Stimulated activated naive CD8-positive, alpha-beta T cell treated with anti-CD3 and anti-CD28 coated beads, Interleukin-15, amount 100 ng/mL, for 72 hours (primary cell): ENCODE results near the gene LZTFL1.

Source experiments
- ATAC-seq: fragments of 150-1000 bp; cut with Tn5 transposase; 2 replicates; pipeline ENCODE4 v1.10.0; 2021; ENCODE audit warnings: mild to moderate bottlenecking, moderate library complexity
- DNase-seq, 2 donors: peaks; one replicate each; pipeline ENCODE4 v3.0.0; 2021 to 2022
- H3K27ac Mint-ChIP-seq, 2 donors: one replicate each; pipeline ENCODE4 v1.8.0; 2022; ENCODE audit warnings: mild to moderate bottlenecking in 2 of 2, mixed read lengths in 2 of 2, moderate library complexity in 2 of 2
- H3K27me3 Mint-ChIP-seq: one replicate; pipeline ENCODE4 v1.8.0; 2022; ENCODE audit warnings: mixed read lengths
- H3K4me1 Mint-ChIP-seq: one replicate; pipeline ENCODE4 v1.8.0; 2022; ENCODE audit warnings: mild to moderate bottlenecking, mixed read lengths
- H3K4me3 Mint-ChIP-seq, 2 donors: one replicate each; pipeline ENCODE4 v1.8.0; 2022; ENCODE audit warnings: mild to moderate bottlenecking in 2 of 2, mixed read lengths in 2 of 2, moderate library complexity in 1 of 2
- H3K9me3 Mint-ChIP-seq, 2 donors: one replicate each; pipeline ENCODE4 v1.8.0; 2022; ENCODE audit warnings: mixed read lengths in 2 of 2

Gene LZTFL1

GRCh38 chr3:45789235-45789812 is 52.6 kb downstream of the LZTFL1 start:
- ATAC-seq (no peak), DNase-seq (no peak)
- peaks cover 46% of the 10 kb centered on the region for H3K27me3 Mint-ChIP-seq
- no peak overlapping the region for H3K4me3 Mint-ChIP-seq
- no peak overlapping the region for H3K27ac Mint-ChIP-seq
- no peaks in the 10 kb centered on the region for H3K4me1 Mint-ChIP-seq
- peaks cover 14 to 27% of the 10 kb centered on the region in 2 donors for H3K9me3 Mint-ChIP-seq

DNA sequence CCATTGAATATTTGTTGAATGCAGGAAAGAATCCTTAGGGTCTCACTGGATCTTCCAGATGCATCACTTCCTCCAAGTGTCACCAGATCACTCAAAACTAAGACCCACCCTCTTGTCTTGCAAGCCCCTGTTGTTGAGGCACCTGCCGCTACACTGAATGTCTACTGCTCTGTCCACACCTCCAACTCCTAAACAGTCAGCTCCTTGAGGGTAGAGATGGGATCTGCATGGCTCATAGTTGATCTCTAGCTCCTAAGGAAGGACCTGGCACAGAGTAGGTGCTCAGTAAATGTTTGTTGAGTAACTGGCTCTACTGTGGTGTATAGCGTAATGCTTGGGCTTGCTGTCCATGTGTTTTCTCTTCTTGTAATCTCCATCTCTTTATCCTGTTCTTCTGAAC is 54.4 kb downstream of the LZTFL1 start:
- peaks cover 14 to 27% of the 10 kb centered on the region in 2 donors for H3K9me3 Mint-ChIP-seq
- no peak for ATAC-seq

GRCh38 chr3:45786801-45787495 is 55.0 kb downstream of the LZTFL1 start:
- peaks cover 14 to 27% of the 10 kb centered on the region in 2 donors for H3K9me3 Mint-ChIP-seq
- ATAC-seq (no peak), DNase-seq (no peak)
- H3K27ac Mint-ChIP-seq: peak overlapping the region in 1 of 2 donors; percentile 66
- H3K4me1 Mint-ChIP-seq: no peaks in the 10 kb centered on the region
- peaks cover 36% of the 10 kb centered on the region for H3K27me3 Mint-ChIP-seq
- no peak overlapping the region for H3K4me3 Mint-ChIP-seq

More for the DNA sequence above, 54.4 kb downstream of the LZTFL1 start:
- no peak for DNase-seq
- Mint-ChIP-seq H3K27ac (no peak overlapping the region), H3K4me3 (no peak overlapping the region), H3K27me3 (peaks cover 36% of the 10 kb centered on the region), H3K4me1 (no peaks in the 10 kb centered on the region)

- DNase-seq (no peak), ATAC-seq (no peak)
- peaks cover 23% of the 10 kb centered on the region for H3K27me3 Mint-ChIP-seq
- H3K27ac Mint-ChIP-seq: no peak overlapping the region
- no peaks in the 10 kb centered on the region for H3K4me1 Mint-ChIP-seq
- no peak overlapping the region for H3K4me3 Mint-ChIP-seq
- peaks cover 14 to 24% of the 10 kb centered on the region in 2 donors for H3K9me3 Mint-ChIP-seq
Observed at GRCh38 chr3:45785605-45786150, 56.2 kb downstream of the LZTFL1 start.

DNA sequence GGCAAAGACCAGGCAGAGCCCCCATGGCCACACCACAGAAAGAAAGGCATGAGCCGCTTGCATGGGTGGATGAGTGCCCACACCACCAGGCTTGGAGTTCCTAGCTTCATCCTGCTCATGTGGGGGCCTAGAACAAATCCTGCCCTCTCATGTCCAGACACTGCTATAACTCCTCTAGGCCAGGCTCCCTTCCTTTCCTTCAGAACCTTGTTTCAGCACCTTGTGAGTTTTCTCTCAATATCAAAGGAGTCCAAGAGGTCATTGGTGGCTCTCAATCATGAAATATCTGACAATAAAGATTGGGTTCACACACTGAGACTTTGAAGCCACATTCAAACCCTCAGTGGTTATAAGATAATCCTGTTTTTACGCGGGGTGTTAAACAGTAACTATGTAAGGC is 58.3 kb downstream of the LZTFL1 start:
- Mint-ChIP-seq H3K9me3 (peaks cover 5 to 13% of the 10 kb centered on the region in 2 donors), H3K4me1 (no peaks in the 10 kb centered on the region), H3K4me3 (no peak overlapping the region), H3K27ac (no peak overlapping the region), H3K27me3 (peaks cover 14% of the 10 kb centered on the region)
- no peak for DNase-seq
- no peak for ATAC-seq

GRCh38 chr3:45782381-45782780 is 59.5 kb downstream of the LZTFL1 start:
- Mint-ChIP-seq H3K27me3 (peaks cover 17% of the 10 kb centered on the region), H3K4me1 (no peaks in the 10 kb centered on the region), H3K27ac (no peak overlapping the region), H3K9me3 (peaks cover 5 to 8% of the 10 kb centered on the region in 2 donors), H3K4me3 (no peak overlapping the region)
- DNase-seq (no peak), ATAC-seq (no peak)

DNA sequence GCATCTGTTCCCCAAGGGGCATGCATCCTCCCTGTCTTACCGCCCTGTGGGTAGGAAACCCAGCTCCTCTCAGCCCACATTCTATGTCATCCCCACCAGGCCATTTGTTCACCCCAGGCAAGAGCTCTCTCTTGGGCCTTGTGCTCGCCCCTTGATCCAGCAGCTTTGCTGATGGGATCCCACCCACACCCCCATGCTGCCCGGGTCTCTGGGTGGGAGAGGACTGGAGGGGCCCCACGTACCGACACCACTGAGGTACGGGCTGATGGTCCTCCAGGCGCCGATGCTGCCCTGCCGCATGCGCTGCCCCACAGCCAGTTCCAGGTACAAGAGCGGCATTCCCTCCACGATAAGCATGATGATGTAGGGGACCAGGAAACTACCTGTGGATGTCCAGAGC is 60.1 kb downstream of the LZTFL1 start:
- H3K9me3 Mint-ChIP-seq: peaks cover 5 to 8% of the 10 kb centered on the region in 2 donors

GRCh38 chr3:45781271-45781670 is 60.6 kb downstream of the LZTFL1 start:
- no peak overlapping the region for H3K27ac Mint-ChIP-seq
- peaks cover 5 to 8% of the 10 kb centered on the region in 2 donors for H3K9me3 Mint-ChIP-seq
- H3K4me3 Mint-ChIP-seq: no peak overlapping the region
- no peak for DNase-seq
- ATAC-seq: no peak
- peaks cover 18% of the 10 kb centered on the region for H3K27me3 Mint-ChIP-seq
- no peaks in the 10 kb centered on the region for H3K4me1 Mint-ChIP-seq

More for the DNA sequence above, 60.1 kb downstream of the LZTFL1 start:
- Mint-ChIP-seq H3K27ac (no peak overlapping the region), H3K4me1 (no peaks in the 10 kb centered on the region), H3K27me3 (peaks cover 15% of the 10 kb centered on the region), H3K4me3 (no peak overlapping the region)
- DNase-seq (no peak), ATAC-seq (no peak)

- H3K27ac Mint-ChIP-seq: no peak overlapping the region
- no peak for ATAC-seq
- no peak for DNase-seq
- no peak overlapping the region for H3K4me3 Mint-ChIP-seq
- H3K9me3 Mint-ChIP-seq: peaks cover 3 to 5% of the 10 kb centered on the region in 2 donors
- H3K27me3 Mint-ChIP-seq: peaks cover 30% of the 10 kb centered on the region
- no peaks in the 10 kb centered on the region for H3K4me1 Mint-ChIP-seq
Observed at GRCh38 chr3:45779746-45780735, 61.9 kb downstream of the LZTFL1 start.

GRCh38 chr3:45778761-45779201 is 63.1 kb downstream of the LZTFL1 start:
- no peak for DNase-seq
- Mint-ChIP-seq H3K4me1 (no peaks in the 10 kb centered on the region), H3K27me3 (peaks cover 42% of the 10 kb centered on the region), H3K4me3 (no peak overlapping the region), H3K9me3 (no peaks in the 10 kb centered on the region), H3K27ac (no peak overlapping the region)
- ATAC-seq: no peak

- no peak for DNase-seq
- Mint-ChIP-seq H3K9me3 (no peaks in the 10 kb centered on the region), H3K27me3 (peaks cover 50% of the 10 kb centered on the region), H3K4me1 (peaks cover 5% of the 10 kb centered on the region), H3K27ac (no peak overlapping the region), H3K4me3 (no peak overlapping the region)
- no peak for ATAC-seq
Observed at GRCh38 chr3:45777746-45778386, 64.1 kb downstream of the LZTFL1 start.

- DNase-seq (no peak), ATAC-seq (no peak)
- Mint-ChIP-seq H3K27me3 (peaks cover 56% of the 10 kb centered on the region), H3K27ac (no peak overlapping the region), H3K9me3 (no peaks in the 10 kb centered on the region), H3K4me3 (no peak overlapping the region), H3K4me1 (peaks cover 11% of the 10 kb centered on the region)
Observed at GRCh38 chr3:45777111-45777745, 64.7 kb downstream of the LZTFL1 start.

DNA sequence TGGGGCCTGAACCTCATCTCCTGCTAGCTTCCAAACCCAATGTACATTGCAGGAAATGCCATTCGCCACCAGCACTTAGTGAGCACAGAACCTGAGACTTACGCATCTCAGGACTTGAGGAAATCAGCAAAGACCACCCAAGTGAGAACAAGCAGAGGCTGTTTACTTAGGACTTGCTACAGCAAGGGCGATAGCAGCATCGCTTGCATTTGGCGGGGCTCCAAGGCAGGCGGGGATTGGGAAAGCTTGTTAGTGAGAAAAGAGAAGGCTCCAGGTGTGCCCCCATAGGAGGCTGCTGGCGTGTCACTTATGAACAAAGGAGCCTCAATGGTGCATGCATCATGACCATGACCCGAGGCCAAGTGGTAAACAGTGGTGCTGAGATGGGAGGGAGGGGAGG is 65.3 kb downstream of the LZTFL1 start:
- H3K4me3 Mint-ChIP-seq: no peak overlapping the region

DNA sequence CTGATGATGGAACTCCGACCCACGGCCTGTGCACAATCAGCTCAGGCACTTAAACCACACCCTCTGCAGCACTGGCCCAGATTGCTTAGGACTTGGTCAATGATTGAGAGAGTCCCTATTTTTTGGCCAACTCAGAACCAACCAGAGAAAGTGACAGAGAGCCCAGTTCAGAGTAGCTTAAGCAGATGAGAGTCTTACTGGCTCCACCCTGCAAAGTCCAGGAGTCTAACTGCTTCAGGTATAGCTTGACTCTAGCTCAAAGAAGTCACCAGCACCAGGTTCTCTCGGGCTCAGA is 65.7 kb downstream of the LZTFL1 start:
- Mint-ChIP-seq H3K9me3 (no peaks in the 10 kb centered on the region), H3K27me3 (peaks cover 66% of the 10 kb centered on the region), H3K4me1 (peaks cover 19% of the 10 kb centered on the region), H3K27ac (no peak overlapping the region), H3K4me3 (no peak overlapping the region)
- no peak for DNase-seq
- ATAC-seq: no peak

More for the DNA sequence above, 65.3 kb downstream of the LZTFL1 start:
- H3K4me1 Mint-ChIP-seq: peaks cover 18% of the 10 kb centered on the region
- DNase-seq: no peak
- peaks cover 62% of the 10 kb centered on the region for H3K27me3 Mint-ChIP-seq
- H3K27ac Mint-ChIP-seq: no peak overlapping the region
- no peak for ATAC-seq
- no peaks in the 10 kb centered on the region for H3K9me3 Mint-ChIP-seq
